DOHH2 (cell line): ENCODE measurements around the gene MACROD2.

Experiments used
- H3F3A ChIP-seq: fragments of 200-600 bp; sonication (generic), shearing (Covaris generic); 2 replicates; pipeline ENCODE4 v1.6.0; 2016; ENCODE audit warnings: antibody characterized with exemption, mild to moderate bottlenecking; ENCODE audit not compliant: control insufficient read depth, insufficient read depth
- H3K27ac ChIP-seq: fragments of 200-600 bp; sonication (generic); 2 replicates; pipeline ENCODE4 v1.5.1; 2014; ENCODE audit warnings: low read depth, mild to moderate bottlenecking, low read length, moderate library complexity
- H3K27me3 ChIP-seq: fragments of 200-600 bp; sonication (generic); 2 replicates; pipeline ENCODE4 v1.6.1; 2014; ENCODE audit warnings: mild to moderate bottlenecking, low read length, mixed read lengths; ENCODE audit not compliant: control insufficient read depth
- H3K36me3 ChIP-seq: fragments of 200-600 bp; sonication (generic); 2 replicates; pipeline ENCODE4 v1.6.1; 2014; ENCODE audit warnings: mild to moderate bottlenecking, low read length, moderate library complexity, mixed read lengths; ENCODE audit not compliant: control insufficient read depth
- H3K4me1 ChIP-seq: fragments of 200-600 bp; sonication (generic); 2 replicates; pipeline ENCODE4 v1.6.1; 2014; ENCODE audit warnings: mild to moderate bottlenecking, low read length, mixed read lengths; ENCODE audit not compliant: control insufficient read depth
- H3K4me2 ChIP-seq: fragments of 200-600 bp; sonication (generic); 2 replicates; pipeline ENCODE4 v1.6.0; 2014; ENCODE audit warnings: mild to moderate bottlenecking, low read length, moderate library complexity
- H3K4me3 ChIP-seq: fragments of 200-600 bp; sonication (generic); 2 replicates; pipeline ENCODE4 v1.5.1; 2014; ENCODE audit warnings: mild to moderate bottlenecking, low read length, mixed read lengths
- H3K79me2 ChIP-seq: fragments of 200-600 bp; sonication (generic); 2 replicates; pipeline ENCODE4 v1.6.1; 2014; ENCODE audit warnings: mild to moderate bottlenecking, low read length, mixed read lengths; ENCODE audit not compliant: control insufficient read depth
- H3K9me2 ChIP-seq: fragments of 200-600 bp; sonication (generic); replicated peaks from 2 replicates; pipeline ENCODE4 v1.6.1; 2014; ENCODE audit warnings: mild to moderate bottlenecking, low read length, mixed read lengths; ENCODE audit not compliant: control insufficient read depth
- H3K9me3 ChIP-seq: fragments of 200-600 bp; sonication (generic); 2 replicates; pipeline ENCODE4 v1.6.1; 2014; ENCODE audit warnings: antibody characterized with exemption, low read length, mixed read lengths; ENCODE audit not compliant: control insufficient read depth, insufficient read depth
- H4K20me1 ChIP-seq: fragments of 200-600 bp; sonication (generic); 2 replicates; pipeline ENCODE4 v1.6.0; 2014; ENCODE audit warnings: low read depth, mild to moderate bottlenecking, antibody characterized with exemption, low read length, moderate library complexity; ENCODE audit not compliant: control insufficient read depth, insufficient read depth
- CTCF ChIP-seq: fragments of 200-600 bp; sonication (generic); IDR thresholded peaks from one replicate; pipeline ENCODE4 v1.5.1; 2014; ENCODE audit warnings: antibody characterized with exemption, mild to moderate bottlenecking, low read depth, low read length; ENCODE audit not compliant: poor library complexity, severe bottlenecking
- EZH2phosphoT487 ChIP-seq: fragments of 200-600 bp; sonication (generic); IDR thresholded peaks from 2 replicates; pipeline ENCODE4 v1.6.1; 2017; ENCODE audit warnings: borderline replicate concordance, mild to moderate bottlenecking, antibody characterized with exemption, low read length, moderate library complexity, mixed read lengths

Gene MACROD2

DNA sequence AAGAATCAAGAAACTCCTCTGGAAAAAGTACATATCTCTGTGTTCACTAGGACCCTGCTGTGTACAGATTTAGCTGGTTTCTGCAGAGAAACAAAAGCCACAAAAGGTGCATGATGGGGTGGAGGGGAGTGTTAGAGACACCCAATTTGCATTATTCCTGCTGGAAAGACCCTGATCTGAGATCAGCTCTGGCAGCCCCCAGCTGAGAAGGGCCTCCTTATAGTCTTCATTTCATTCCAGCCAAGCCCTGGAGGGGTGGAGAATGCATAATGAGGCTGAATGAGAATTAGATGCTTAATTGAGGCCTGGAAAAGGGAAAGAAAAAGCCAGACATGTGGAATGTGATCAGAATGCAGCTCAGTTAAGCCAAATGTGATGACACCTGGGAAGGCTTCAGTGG, 2032.4 kb downstream of the MACROD2 start:
- peaks cover 9% of the 10 kb centered on the region for H3K4me1 ChIP-seq
- no peaks in the 10 kb centered on the region for H3K79me2 ChIP-seq
- TF ChIP-seq EZH2phosphoT487: no peak
- TF ChIP-seq CTCF: no peak
- no peaks in the 10 kb centered on the region for H3F3A ChIP-seq
- H4K20me1 ChIP-seq: no peaks in the 10 kb centered on the region
- no peak overlapping the region for H3K4me3 ChIP-seq
- H3K27ac ChIP-seq: no peak overlapping the region
- no peaks in the 10 kb centered on the region for H3K27me3 ChIP-seq
- no peaks in the 10 kb centered on the region for H3K9me3 ChIP-seq
- no peaks in the 10 kb centered on the region for H3K9me2 ChIP-seq
- H3K36me3 ChIP-seq: no peaks in the 10 kb centered on the region
- H3K4me2 ChIP-seq: no peak overlapping the region

DNA sequence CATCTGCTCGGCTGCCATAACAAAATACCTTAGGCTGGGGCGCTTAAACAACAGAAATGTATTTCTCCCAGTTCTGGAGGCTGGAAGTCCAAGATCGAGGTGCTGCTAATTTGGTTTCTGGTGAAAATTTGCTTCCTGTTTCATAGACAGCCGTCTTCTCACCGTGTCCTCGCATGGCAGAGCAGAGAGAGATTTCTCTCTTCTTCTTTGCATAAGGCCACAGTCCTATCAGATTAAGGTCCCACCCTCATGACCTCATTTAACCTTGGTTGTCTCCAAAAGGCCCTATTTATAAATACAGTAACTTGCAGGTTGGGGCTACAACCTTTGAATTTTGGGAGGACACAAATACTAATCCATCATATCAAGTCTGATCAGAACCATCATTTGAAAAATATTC, 2033.6 kb downstream of the MACROD2 start:
- no peaks in the 10 kb centered on the region for H3K27me3 ChIP-seq
- no peaks in the 10 kb centered on the region for H3K9me3 ChIP-seq
- no peak overlapping the region for H3K4me2 ChIP-seq
- H3K36me3 ChIP-seq: no peaks in the 10 kb centered on the region
- no peak for TF ChIP-seq EZH2phosphoT487
- TF ChIP-seq CTCF: no peak
- no peak overlapping the region for H3K27ac ChIP-seq
- H3K79me2 ChIP-seq: no peaks in the 10 kb centered on the region
- H3K4me1 ChIP-seq: peaks cover 9% of the 10 kb centered on the region
- no peaks in the 10 kb centered on the region for H3K9me2 ChIP-seq
- H3K4me3 ChIP-seq: no peak overlapping the region
- no peaks in the 10 kb centered on the region for H3F3A ChIP-seq
- no peaks in the 10 kb centered on the region for H4K20me1 ChIP-seq

DNA sequence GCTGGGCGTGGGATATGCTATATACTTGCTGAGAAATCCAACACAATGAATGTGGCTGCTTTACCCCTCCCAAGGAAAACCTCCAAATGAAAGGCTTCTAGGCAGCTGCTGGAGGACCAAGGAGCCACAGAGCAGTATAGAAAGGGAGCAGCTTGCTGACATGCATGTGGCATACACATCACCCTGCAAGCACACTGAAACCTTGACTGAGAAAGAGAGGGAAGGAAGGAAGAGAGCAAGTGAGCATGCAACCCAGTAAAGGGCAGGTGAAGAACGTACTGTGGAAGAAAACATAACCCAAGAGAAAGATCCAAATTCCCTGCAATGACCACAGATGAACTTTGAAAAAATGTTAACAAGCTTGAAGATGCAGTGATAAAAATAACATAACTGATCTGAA, 2034.9 kb downstream of the MACROD2 start:
- Histone ChIP-seq H3K9me3 (no peaks in the 10 kb centered on the region), H3K79me2 (no peaks in the 10 kb centered on the region), H3K36me3 (no peaks in the 10 kb centered on the region), H3K4me2 (no peak overlapping the region), H3F3A (no peaks in the 10 kb centered on the region), H3K4me1 (peaks cover 9% of the 10 kb centered on the region), H3K9me2 (no peaks in the 10 kb centered on the region), H3K27ac (no peak overlapping the region), H3K4me3 (no peak overlapping the region), H4K20me1 (no peaks in the 10 kb centered on the region), H3K27me3 (no peaks in the 10 kb centered on the region)
- TF ChIP-seq EZH2phosphoT487 (no peak), CTCF (no peak)

GRCh38 chr20:16035576-16035975, 2040.3 kb downstream of the MACROD2 start:
- H3K27ac ChIP-seq: no peak overlapping the region
- no peaks in the 10 kb centered on the region for H3K36me3 ChIP-seq
- H3F3A ChIP-seq: no peaks in the 10 kb centered on the region
- no peaks in the 10 kb centered on the region for H3K79me2 ChIP-seq
- H3K9me2 ChIP-seq: no peaks in the 10 kb centered on the region
- H3K4me3 ChIP-seq: no peak overlapping the region
- TF ChIP-seq EZH2phosphoT487: no peak
- TF ChIP-seq CTCF: no peak
- no peaks in the 10 kb centered on the region for H3K9me3 ChIP-seq
- H4K20me1 ChIP-seq: no peaks in the 10 kb centered on the region
- no peaks in the 10 kb centered on the region for H3K27me3 ChIP-seq
- H3K4me1 ChIP-seq: peaks cover 8% of the 10 kb centered on the region
- no peak overlapping the region for H3K4me2 ChIP-seq
